ENCODE measurements around the gene DRC7.
A peak's percentile ranks its signal among the peaks of the same experiment; 100 is the strongest.

DRC7 gene

GRCh38 chr16:57694725-57695679 is at the start of gene DRC7:
Gene DRC7, plus strand, starts transcription at chr16:57694806. Its CDS starts 3,144 bp downstream, at chr16:57697950.
- peak; percentile 85 for DNase-seq (ENCODE audit: low read depth)

- no peak for DNase-seq (ENCODE audit: low read depth)
These were observed 49.4 kb upstream of the DRC7 start for GRCh38 chr16:57645169-57645568.

GRCh38 chr16:57645691-57646387 is 48.8 kb upstream of the DRC7 start:
- DNase-seq (ENCODE audit: low read depth), result no peak

DNA sequence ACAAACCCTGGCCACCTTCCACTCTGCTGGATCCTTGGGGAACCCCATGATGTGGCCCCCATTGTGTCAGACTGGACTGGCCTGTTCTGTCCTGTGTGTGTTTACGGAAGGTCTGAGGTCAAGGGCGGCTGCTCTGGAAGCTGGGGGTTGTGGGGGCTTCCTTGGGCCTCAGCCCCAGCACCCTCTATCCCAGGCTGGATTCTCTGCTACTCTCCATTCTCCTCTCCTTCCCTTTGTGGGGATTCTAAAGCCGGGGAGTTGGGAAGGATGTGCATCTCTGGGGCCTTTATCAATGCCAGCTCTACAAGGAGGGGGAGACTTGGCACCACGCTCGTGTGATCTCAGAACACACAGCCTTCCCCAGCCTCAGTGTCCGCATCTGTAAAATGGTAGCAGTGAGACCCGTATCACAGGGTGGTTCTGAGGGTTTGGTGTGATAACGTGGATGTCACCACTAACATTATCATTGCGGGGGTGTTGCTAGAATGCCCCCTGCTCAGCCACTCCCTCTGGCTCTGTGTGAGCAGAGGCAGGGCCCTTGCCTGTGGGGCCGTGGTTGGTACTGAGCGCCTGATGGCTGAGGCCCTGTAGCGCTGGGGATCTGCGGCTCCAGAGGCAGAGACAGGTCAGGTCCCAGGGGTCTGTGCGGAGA is 48.1 kb upstream of the DRC7 start:
- no peak for DNase-seq (ENCODE audit: low read depth)

- DNase-seq (ENCODE audit: low read depth), result no peak
These were observed 47.3 kb upstream of the DRC7 start for GRCh38 chr16:57647136-57647875.

DNA sequence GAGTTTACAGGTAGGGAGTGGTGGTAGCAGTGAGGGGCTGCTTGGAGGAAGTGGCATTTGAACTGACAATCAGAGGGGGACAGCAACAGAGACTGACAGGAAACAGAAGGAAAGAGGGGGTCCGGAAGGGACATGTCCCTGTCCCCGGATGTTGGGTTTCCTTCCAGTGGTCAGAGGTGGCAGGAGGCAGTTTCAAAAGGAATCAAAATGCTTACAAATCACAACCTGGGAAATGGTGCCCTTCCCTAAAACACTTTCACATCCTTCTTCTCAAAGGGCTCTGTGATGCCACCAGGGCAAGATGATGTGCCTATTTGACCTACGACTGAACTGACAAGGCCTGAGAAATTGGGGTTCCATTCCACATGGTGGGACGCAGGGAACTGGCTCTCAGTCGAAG is 46.5 kb upstream of the DRC7 start:
- no peak for DNase-seq (ENCODE audit: low read depth)

- peak; percentile 62 for DNase-seq (ENCODE audit: low read depth)
These were observed 45.8 kb upstream of the DRC7 start for GRCh38 chr16:57648581-57649442.

- no peak for DNase-seq (ENCODE audit: low read depth)
These were observed 45.2 kb upstream of the DRC7 start for GRCh38 chr16:57649443-57649751.

DNA sequence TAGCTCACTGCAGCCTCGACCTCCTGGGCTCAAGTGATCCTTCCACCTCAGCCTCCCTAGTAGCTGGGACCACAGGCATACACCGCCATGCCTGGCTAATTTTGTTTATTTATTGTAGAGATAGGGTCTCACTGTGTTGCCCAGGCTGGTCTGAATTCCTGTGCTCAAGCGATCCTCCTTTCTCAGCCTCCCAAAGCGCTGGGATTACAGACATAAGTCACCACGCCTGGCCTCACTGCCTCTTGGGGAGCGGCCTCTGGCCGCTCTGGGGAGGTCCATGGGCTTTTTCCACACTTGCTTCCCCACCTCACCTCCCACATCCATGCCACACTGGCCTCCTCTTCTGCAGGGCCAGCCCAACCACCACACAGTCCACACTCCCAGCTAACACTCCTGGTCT is 44.8 kb upstream of the DRC7 start:
- no peak for DNase-seq (ENCODE audit: low read depth)

GRCh38 chr16:57651344-57652333 is 43.0 kb upstream of the DRC7 start:
- no peak for DNase-seq (ENCODE audit: low read depth)

- DNase-seq (ENCODE audit: low read depth), result no peak
These were observed 41.7 kb upstream of the DRC7 start for GRCh38 chr16:57652695-57653471.

DNA sequence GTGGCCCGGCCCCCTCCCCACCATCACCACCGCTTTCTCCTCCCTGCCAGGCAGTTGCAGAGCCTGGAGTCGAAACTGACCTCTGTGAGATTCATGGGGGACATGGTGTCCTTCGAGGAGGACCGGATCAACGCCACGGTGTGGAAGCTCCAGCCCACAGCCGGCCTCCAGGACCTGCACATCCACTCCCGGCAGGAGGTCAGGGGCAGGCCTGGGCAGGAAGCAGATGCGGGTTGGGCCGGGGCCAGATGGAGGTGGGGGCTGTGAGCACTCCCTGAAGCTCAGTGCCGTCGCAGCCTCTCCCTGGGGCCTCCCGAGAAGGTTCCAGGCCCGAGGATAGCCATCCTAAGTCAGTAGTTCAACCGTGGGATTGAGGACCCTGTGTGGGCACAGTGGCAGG is 40.7 kb upstream of the DRC7 start:
- peak; percentile 54 for DNase-seq (ENCODE audit: low read depth)

DNA sequence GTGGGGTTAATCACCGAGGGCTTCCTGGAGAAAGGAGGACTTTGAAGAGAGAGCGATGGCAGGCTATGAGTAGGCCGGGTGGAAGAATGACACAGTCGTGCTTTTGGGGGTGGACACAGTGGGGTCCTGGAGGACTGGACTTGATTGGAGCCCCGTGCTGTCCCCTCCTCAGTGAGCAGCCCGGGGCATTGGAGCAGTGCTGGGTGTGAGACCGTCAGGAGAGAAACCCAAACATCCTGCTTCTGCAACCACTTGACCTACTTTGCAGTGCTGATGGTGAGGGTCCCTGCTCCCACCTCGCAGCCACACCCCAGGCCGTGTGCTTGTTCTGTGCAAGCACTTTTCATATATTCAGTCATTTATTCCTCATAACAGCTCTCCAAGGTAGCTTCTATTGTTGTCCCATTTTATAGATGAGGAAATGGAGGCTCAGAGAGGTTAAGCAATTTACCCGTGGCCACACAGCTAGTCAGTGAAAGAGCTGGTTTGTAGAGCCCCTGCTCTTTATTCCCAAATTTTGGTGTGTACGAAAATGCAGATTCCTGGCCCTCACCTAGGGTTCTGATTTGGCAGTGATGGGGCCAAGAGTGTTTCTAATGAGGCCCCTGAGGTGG is 38.2 kb upstream of the DRC7 start:
- no peak for DNase-seq (ENCODE audit: low read depth)

DNA sequence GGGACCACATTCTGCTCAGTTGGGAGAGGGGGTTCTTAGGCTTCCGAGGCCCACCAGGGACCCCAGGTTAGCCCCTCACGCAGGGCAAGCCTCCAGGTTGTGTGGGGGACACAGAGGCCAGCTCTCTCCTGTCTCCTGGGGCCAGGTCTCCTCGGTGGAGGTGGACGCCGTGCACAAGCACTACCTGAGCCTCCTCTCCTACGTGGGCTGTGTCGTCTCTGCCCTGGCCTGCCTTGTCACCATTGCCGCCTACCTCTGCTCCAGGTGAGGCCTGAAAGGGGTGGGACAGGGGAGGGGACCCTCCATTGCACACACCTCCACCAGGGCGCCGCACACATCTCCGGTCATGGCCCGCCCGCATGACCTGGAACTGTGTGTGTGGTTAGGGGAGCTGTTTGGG is 37.4 kb upstream of the DRC7 start:
- no peak for DNase-seq (ENCODE audit: low read depth)

GRCh38 chr16:57658130-57658877 is 36.3 kb upstream of the DRC7 start:
- DNase-seq (ENCODE audit: low read depth), result no peak

GRCh38 chr16:57658878-57659674 is 35.5 kb upstream of the DRC7 start:
- no peak for DNase-seq (ENCODE audit: low read depth)
